WI38 (cell line): ENCODE data around the gene TMEM86B.

Experiments used
- H3K4me3 ChIP-seq: 2 replicates; pipeline ENCODE4 v1.5.1; 2011; ENCODE audit warnings: low read depth, mild to moderate bottlenecking, control low read depth, low read length
- CTCF ChIP-seq: IDR thresholded peaks from 2 replicates; pipeline ENCODE4 v1.5.1; 2012; ENCODE audit warnings: low read depth, mild to moderate bottlenecking, control low read depth, low read length

The TMEM86B gene

DNA sequence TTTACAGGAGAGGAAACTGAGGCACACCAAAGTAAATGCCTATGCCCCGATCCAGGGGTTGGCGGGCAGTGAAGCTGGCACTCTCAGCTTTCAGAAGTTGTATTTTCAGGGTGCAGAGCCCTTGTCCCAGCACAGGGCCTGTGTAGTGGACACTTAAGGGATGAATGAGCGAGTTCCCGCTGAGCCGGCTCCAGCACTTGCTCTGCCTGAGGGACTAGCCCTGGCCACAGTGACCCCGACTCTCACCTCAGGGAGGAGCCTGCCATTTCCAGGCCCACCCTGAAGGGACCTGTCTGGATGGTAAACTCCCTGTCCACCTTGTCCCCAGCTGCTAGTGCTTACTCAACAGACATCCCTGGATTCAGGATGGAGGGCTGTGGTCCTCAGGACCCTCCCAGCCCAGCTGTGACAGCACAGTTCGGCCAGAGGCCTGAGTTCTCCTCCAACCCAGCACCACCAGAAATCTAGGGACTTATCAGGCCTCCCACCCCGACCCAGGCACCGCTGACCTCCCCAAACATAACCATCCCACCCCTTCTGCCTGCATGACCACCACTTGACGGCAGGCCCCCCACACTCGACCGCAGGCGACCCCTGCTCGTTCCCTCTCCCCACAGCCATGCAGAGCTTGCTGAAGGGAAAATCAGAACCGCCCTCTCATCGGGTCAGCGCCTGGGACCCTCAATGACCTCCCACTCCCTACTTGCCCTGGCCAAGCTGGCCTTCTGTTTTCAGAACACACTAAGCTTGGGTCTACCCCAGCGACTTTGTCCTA, 21.9 kb upstream of the TMEM86B start:
- no peak for TF ChIP-seq CTCF
- no peak overlapping the region for H3K4me3 ChIP-seq

GRCh38 chr19:55249841-55250240, 21.3 kb upstream of the TMEM86B start:
- no peak for TF ChIP-seq CTCF
- no peak overlapping the region for H3K4me3 ChIP-seq

- H3K4me3 ChIP-seq = no peak overlapping the region
- TF ChIP-seq CTCF = no peak
These were observed 20.1 kb upstream of the TMEM86B start for GRCh38 chr19:55248704-55249103.

DNA sequence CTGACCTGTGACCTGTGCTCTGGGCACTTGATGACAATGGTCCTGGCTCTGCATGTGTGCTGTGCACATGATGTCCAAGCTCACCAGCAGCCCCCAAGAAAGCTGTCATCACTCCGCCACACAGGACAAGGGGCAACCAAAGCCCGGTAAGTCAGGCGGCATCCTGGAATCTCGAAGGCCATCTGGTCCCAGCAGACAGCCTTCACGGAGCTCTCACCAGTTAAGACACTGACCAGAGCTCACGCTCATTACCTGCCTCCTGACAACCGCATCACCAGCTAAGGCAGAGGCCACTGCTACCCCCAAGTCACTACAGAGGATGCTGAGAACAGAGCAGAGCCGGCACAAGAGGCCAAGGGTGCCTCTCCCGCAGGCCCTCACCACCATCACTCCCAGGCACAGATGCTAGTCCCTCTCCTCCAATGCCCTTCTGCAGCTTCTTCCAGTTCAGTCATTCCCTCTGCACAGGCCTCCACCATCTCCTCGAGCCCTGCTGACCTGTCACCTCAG, 19.7 kb upstream of the TMEM86B start:
- TF ChIP-seq CTCF = no peak

GRCh38 chr19:55247621-55248099, 19.1 kb upstream of the TMEM86B start:
- H3K4me3 ChIP-seq = no peak overlapping the region
- no peak for TF ChIP-seq CTCF

More for the DNA sequence above, 19.7 kb upstream of the TMEM86B start:
- no peak overlapping the region for H3K4me3 ChIP-seq

- H3K4me3 ChIP-seq = no peak overlapping the region
- TF ChIP-seq CTCF = no peak
These were observed 18.2 kb upstream of the TMEM86B start for GRCh38 chr19:55246462-55247451.
